SU-DHL-6 (cell line): ENCODE results near the gene SPINK4.

Experiments used
- H2AFZ ChIP-seq: fragments of 200-600 bp; sonication (generic); 2 replicates; pipeline ENCODE4 v1.6.1; 2014; ENCODE audit warnings: low read depth, mild to moderate bottlenecking, moderate library complexity, mixed read lengths, antibody characterized with exemption, low read length; ENCODE audit not compliant: severe bottlenecking
- H3F3A ChIP-seq: fragments of 200-600 bp; shearing (Covaris generic); 2 replicates; pipeline ENCODE4 v1.6.0; 2016; ENCODE audit warnings: antibody characterized with exemption, mild to moderate bottlenecking; ENCODE audit not compliant: insufficient read depth
- H3K27ac ChIP-seq: fragments of 200-600 bp; sonication (generic); 2 replicates; pipeline ENCODE4 v1.5.1; 2016; ENCODE audit warnings: low read depth, mild to moderate bottlenecking, low read length, moderate library complexity, mixed read lengths
- H3K27me3 ChIP-seq: fragments of 200-600 bp; sonication (generic), shearing (Covaris generic); 2 replicates; pipeline ENCODE4 v1.6.0; 2014; ENCODE audit warnings: mild to moderate bottlenecking, low read length
- H3K36me3 ChIP-seq: fragments of 200-600 bp; sonication (generic); 2 replicates; pipeline ENCODE4 v1.6.1; 2014; ENCODE audit warnings: mild to moderate bottlenecking, low read length, mixed read lengths
- H3K4me2 ChIP-seq: fragments of 300-600, 200-600 bp; shearing (Covaris generic), sonication (generic); 2 replicates; pipeline ENCODE4 v1.6.0; 2014; ENCODE audit warnings: low read length, low read depth, mild to moderate bottlenecking; ENCODE audit not compliant: poor library complexity, severe bottlenecking
- H3K4me3 ChIP-seq: fragments of 200-600 bp; sonication (generic); 2 replicates; pipeline ENCODE4 v1.5.1; 2014; ENCODE audit warnings: antibody characterized with exemption, low read length, mild to moderate bottlenecking, mixed read lengths; ENCODE audit not compliant: insufficient read depth, poor library complexity, severe bottlenecking
- H3K79me2 ChIP-seq: fragments of 200-600 bp; sonication (generic); 2 replicates; pipeline ENCODE4 v1.6.1; 2014; ENCODE audit warnings: mild to moderate bottlenecking, low read length, moderate library complexity; ENCODE audit not compliant: insufficient read depth
- H3K9ac ChIP-seq: fragments of 200-600 bp; sonication (generic); 2 replicates; pipeline ENCODE4 v1.7.0; 2014; ENCODE audit warnings: mild to moderate bottlenecking, low read length
- H3K9me2 ChIP-seq: fragments of 200-600 bp; sonication (generic); replicated peaks from 2 replicates; pipeline ENCODE4 v1.6.1; 2014; ENCODE audit warnings: low read length; ENCODE audit not compliant: insufficient read depth
- H3K9me3 ChIP-seq: fragments of 200-600 bp; sonication (generic); 2 replicates; pipeline ENCODE4 v1.6.1; 2014; ENCODE audit warnings: low read length, mixed read lengths; ENCODE audit not compliant: insufficient read depth
- H4K20me1 ChIP-seq: fragments of 200-600 bp; sonication (generic); 2 replicates; pipeline ENCODE4 v1.6.1; 2014; ENCODE audit warnings: low read depth, mild to moderate bottlenecking, antibody characterized with exemption, low read length, moderate library complexity, mixed read lengths
- CTCF ChIP-seq: fragments of 200-600 bp; sonication (generic); IDR thresholded peaks from one replicate; pipeline ENCODE4 v1.5.1; 2017; ENCODE audit warnings: antibody characterized with exemption, mild to moderate bottlenecking, low read length, moderate library complexity; ENCODE audit not compliant: insufficient read depth, poor library complexity, severe bottlenecking
- EZH2phosphoT487 ChIP-seq: fragments of 200-600 bp; sonication (generic), shearing (Covaris generic); conservative IDR thresholded peaks from 2 replicates; pipeline ENCODE4 v1.6.1; 2018; ENCODE audit warnings: mild to moderate bottlenecking, antibody characterized with exemption, low read length, moderate library complexity, mixed read lengths

SPINK4 gene

GRCh38 chr9:33221568-33221884, 18.4 kb upstream of the SPINK4 start:
- no peak overlapping the region for H3K4me2 ChIP-seq

GRCh38 chr9:33222031-33222430, 17.9 kb upstream of the SPINK4 start:
- no peaks in the 10 kb centered on the region for H4K20me1 ChIP-seq

More at GRCh38 chr9:33221568-33221884, 18.4 kb upstream of the SPINK4 start:
- Histone ChIP-seq H3K9me3 (no peaks in the 10 kb centered on the region), H4K20me1 (no peaks in the 10 kb centered on the region), H3K4me3 (no peak overlapping the region), H3K9me2 (no peaks in the 10 kb centered on the region), H3K36me3 (no peaks in the 10 kb centered on the region), H3K79me2 (no peaks in the 10 kb centered on the region), H2AFZ (no peak overlapping the region), H3F3A (no peaks in the 10 kb centered on the region), H3K27me3 (no peaks in the 10 kb centered on the region), H3K9ac (no peak overlapping the region), H3K27ac (no peak overlapping the region)
- TF ChIP-seq EZH2phosphoT487: no peak
- no peak for TF ChIP-seq CTCF

GRCh38 chr9:33223696-33224095, 16.3 kb upstream of the SPINK4 start:
- Histone ChIP-seq H3K9me3 (no peaks in the 10 kb centered on the region), H3K9me2 (no peaks in the 10 kb centered on the region), H3K27ac (no peak overlapping the region), H3K36me3 (no peaks in the 10 kb centered on the region), H3K9ac (no peak overlapping the region), H3F3A (no peaks in the 10 kb centered on the region), H3K79me2 (no peaks in the 10 kb centered on the region), H2AFZ (no peak overlapping the region), H4K20me1 (no peaks in the 10 kb centered on the region), H3K27me3 (no peaks in the 10 kb centered on the region), H3K4me2 (no peak overlapping the region), H3K4me3 (no peak overlapping the region)
- TF ChIP-seq CTCF (no peak), EZH2phosphoT487 (no peak)

More at GRCh38 chr9:33222031-33222430, 17.9 kb upstream of the SPINK4 start:
- no peaks in the 10 kb centered on the region for H3K9me2 ChIP-seq
- TF ChIP-seq CTCF (no peak), EZH2phosphoT487 (no peak)
- no peaks in the 10 kb centered on the region for H3K79me2 ChIP-seq
- H3K4me3 ChIP-seq: no peak overlapping the region
- no peaks in the 10 kb centered on the region for H3K27me3 ChIP-seq
- H3F3A ChIP-seq: no peaks in the 10 kb centered on the region
- no peak overlapping the region for H3K4me2 ChIP-seq
- no peak overlapping the region for H3K9ac ChIP-seq
- H3K9me3 ChIP-seq: no peaks in the 10 kb centered on the region
- no peak overlapping the region for H3K27ac ChIP-seq
- no peak overlapping the region for H2AFZ ChIP-seq
- no peaks in the 10 kb centered on the region for H3K36me3 ChIP-seq
